Osteocyte (in vitro differentiated cells): ENCODE measurements around the gene CNTFR. TPM values are rescaled to one million over a fixed set of nuclear protein-coding genes. Genes with fewer than 3 reads are reported as not detected.

Experiments used
- DNase-seq: peaks from one replicate; pipeline ENCODE4 v3.0.0; 2021; ENCODE audit warnings: mixed read lengths; ENCODE audit not compliant: unreplicated experiment; ENCODE audit errors: extremely low spot score
- H3K27ac Mint-ChIP-seq: one replicate; pipeline ENCODE4 v1.8.0; 2021; ENCODE audit warnings: mild to moderate bottlenecking, mixed read lengths; ENCODE audit not compliant: unreplicated experiment
- H3K27me3 Mint-ChIP-seq: one replicate; pipeline ENCODE4 v1.8.0; 2021; ENCODE audit warnings: mixed read lengths; ENCODE audit not compliant: unreplicated experiment
- H3K36me3 Mint-ChIP-seq: one replicate; pipeline ENCODE4 v1.8.0; 2021; ENCODE audit warnings: mixed read lengths; ENCODE audit not compliant: unreplicated experiment
- H3K4me1 Mint-ChIP-seq: one replicate; pipeline ENCODE4 v1.8.0; 2021; ENCODE audit warnings: mixed read lengths; ENCODE audit not compliant: unreplicated experiment
- H3K4me3 Mint-ChIP-seq: one replicate; pipeline ENCODE4 v1.8.0; 2021; ENCODE audit warnings: mild to moderate bottlenecking, moderate library complexity, mixed read lengths; ENCODE audit not compliant: unreplicated experiment
- H3K9me3 Mint-ChIP-seq: one replicate; pipeline ENCODE4 v1.8.0; 2021; ENCODE audit warnings: mixed read lengths; ENCODE audit not compliant: unreplicated experiment
- total RNA-seq: library from RNA; stranded (reverse); gene quantifications from 2 replicates; pipeline ENCODE4 v1.2.1, GENCODE V29; 2021
- TF ChIP-seq, protein P1 (sequence below): fragments of 200-600 bp; sonication (generic); IDR thresholded peaks from 2 replicates; pipeline ENCODE4 v1.5.0; 2021; ENCODE audit warnings: antibody characterized with exemption, mild to moderate bottlenecking, moderate library complexity

CNTFR gene
- total RNA-seq, 1 donor from 2014 or later = not detected

DNA sequence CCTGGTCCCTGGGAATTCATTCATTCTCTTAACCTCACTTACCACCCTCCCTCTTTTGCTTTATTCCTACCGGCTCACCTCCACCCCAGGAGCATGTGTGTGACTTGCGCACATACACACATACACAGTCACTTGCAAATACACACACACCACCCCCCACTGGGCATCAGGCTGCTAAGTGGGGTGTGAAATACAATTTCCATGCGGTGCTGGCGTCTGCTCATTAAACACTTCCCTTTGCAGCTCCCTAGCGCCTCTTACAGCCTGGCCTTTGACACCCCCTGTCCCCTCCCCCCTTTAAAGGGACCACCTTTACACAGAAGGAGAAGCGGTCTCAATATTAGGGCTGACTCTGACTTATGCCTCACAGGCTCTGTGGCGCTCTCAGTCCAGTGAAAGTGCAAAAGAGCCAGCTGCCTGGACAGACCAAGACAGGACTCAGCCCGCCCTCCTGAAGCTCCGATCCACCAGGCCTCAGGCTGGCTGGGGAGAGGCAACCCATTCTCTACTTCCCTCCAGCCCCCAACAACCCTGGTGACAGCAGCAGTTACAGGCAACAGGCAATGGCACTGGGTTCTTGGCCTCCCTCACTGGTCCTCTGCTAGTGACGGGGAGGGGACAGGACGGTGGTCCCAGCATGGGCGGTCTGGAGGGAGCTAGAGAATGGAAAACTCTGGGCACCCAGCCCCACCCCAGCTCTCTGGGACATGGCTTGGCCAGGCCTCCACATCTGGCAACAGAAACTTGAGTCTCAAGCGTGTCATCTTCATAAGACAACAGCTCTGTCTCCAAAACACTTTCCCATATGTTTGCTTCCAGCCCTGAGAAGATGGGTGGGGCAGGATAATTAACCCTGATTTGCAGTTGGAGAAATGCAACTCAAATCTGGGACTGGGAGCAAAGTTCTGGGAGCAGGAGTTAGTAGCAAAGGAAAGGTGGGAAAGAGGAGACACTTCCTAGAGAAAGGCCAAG lies 78.7 kb downstream of the CNTFR start:
- Mint-ChIP-seq H3K27me3 (peaks cover 51% of the 10 kb centered on the region), H3K27ac (no peak overlapping the region), H3K4me1 (no peaks in the 10 kb centered on the region), H3K36me3 (no peaks in the 10 kb centered on the region), H3K4me3 (no peak overlapping the region), H3K9me3 (no peaks in the 10 kb centered on the region)
- no peak for DNase-seq
- TF ChIP-seq, protein P1, sequence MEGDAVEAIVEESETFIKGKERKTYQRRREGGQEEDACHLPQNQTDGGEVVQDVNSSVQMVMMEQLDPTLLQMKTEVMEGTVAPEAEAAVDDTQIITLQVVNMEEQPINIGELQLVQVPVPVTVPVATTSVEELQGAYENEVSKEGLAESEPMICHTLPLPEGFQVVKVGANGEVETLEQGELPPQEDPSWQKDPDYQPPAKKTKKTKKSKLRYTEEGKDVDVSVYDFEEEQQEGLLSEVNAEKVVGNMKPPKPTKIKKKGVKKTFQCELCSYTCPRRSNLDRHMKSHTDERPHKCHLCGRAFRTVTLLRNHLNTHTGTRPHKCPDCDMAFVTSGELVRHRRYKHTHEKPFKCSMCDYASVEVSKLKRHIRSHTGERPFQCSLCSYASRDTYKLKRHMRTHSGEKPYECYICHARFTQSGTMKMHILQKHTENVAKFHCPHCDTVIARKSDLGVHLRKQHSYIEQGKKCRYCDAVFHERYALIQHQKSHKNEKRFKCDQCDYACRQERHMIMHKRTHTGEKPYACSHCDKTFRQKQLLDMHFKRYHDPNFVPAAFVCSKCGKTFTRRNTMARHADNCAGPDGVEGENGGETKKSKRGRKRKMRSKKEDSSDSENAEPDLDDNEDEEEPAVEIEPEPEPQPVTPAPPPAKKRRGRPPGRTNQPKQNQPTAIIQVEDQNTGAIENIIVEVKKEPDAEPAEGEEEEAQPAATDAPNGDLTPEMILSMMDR = no peak

DNA sequence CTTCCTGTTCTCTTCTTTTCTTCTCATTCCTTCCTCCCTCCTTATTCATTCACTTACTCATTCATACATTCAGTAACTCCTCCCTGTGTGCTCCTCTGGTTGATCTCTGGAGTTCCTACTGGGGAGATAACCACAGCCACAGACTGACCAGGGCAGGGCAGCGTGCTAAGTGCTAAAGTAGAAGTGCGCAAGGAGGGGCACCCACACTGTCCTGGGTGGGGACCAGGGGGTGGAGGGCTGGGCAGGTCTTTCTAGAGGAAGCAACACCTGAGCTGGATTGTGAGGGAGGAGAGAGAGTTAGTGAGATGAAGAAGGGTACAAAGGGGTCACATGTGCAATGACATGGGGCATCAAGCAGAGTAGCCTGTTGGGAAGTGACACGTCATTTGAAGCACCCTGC lies 80.6 kb downstream of the CNTFR start:
- H3K36me3 Mint-ChIP-seq = no peaks in the 10 kb centered on the region
- TF ChIP-seq, protein P1 = no peak
- H3K4me3 Mint-ChIP-seq = no peak overlapping the region
- no peaks in the 10 kb centered on the region for H3K9me3 Mint-ChIP-seq
- peaks cover 53% of the 10 kb centered on the region for H3K27me3 Mint-ChIP-seq
- no peak for DNase-seq
- H3K27ac Mint-ChIP-seq = no peak overlapping the region
- no peaks in the 10 kb centered on the region for H3K4me1 Mint-ChIP-seq

DNA sequence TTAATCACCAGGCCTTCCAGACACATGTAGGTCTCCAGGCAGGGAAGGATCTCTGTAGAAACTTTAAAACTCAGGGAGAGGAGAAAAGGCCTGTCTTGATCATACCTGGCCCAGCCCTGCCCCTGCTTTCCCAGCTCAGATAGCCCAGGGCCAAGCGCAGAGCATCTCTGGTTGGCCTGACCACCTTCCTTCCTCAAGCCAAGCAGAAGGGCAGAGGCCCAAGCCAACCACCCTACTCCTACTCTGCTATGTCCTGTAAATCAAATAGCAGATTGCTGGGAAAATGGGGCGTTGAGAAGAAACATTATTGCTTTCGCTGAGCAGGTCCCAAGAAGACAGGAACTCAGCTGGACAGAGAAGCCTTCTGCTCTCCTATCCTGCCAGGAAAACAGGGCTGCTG lies 81.1 kb downstream of the CNTFR start:
- Mint-ChIP-seq H3K27ac (no peak overlapping the region), H3K27me3 (peaks cover 57% of the 10 kb centered on the region), H3K4me1 (no peaks in the 10 kb centered on the region), H3K36me3 (no peaks in the 10 kb centered on the region), H3K4me3 (no peak overlapping the region), H3K9me3 (no peaks in the 10 kb centered on the region)
- no peak for DNase-seq
- TF ChIP-seq, protein P1 = no peak

DNA sequence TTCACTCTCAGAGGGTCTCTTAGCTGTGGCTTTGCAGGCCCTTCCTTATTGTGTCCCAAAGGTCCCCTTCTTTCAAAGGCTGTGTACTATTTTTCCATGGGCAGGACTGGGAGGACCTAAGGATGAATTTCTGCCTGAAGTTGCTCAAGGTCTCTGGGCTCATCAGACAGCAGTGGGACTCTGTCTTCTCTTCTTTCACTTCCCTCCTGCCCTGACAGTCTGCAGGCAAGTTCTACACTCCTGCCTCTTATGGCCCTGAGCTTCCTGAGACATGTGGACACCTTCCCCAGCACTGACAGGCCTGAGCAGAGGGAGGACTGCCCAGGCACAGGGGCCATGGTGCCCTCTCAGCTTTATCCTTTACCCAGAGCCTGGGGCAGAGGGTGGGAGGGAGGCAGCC lies 81.6 kb downstream of the CNTFR start:
- TF ChIP-seq, protein P1 = no peak
- no peak overlapping the region for H3K27ac Mint-ChIP-seq
- no peaks in the 10 kb centered on the region for H3K36me3 Mint-ChIP-seq
- peaks cover 58% of the 10 kb centered on the region for H3K27me3 Mint-ChIP-seq
- H3K4me1 Mint-ChIP-seq = no peaks in the 10 kb centered on the region
- H3K9me3 Mint-ChIP-seq = no peaks in the 10 kb centered on the region
- DNase-seq = no peak
- no peak overlapping the region for H3K4me3 Mint-ChIP-seq

DNA sequence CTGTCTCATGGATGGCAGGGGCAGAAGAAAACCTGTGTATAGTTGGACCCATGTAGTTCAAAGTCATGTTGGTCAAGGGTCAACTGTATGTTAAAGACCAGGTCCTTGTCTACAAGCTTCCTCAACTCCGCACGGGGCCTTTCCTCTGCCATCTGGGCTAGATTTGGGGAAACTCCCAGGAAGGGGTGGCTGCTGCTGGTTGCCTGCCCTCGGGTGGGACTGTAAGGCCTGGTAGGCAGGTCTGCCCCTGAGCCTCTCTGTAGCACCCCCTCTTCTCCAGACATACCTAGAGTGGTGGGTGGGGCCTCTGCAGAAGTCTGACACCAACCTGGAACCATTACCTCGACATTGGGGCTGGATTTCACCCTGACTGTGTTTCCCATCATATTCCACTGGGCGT lies 82.0 kb downstream of the CNTFR start:
- no peaks in the 10 kb centered on the region for H3K36me3 Mint-ChIP-seq
- no peaks in the 10 kb centered on the region for H3K9me3 Mint-ChIP-seq
- no peak overlapping the region for H3K27ac Mint-ChIP-seq
- DNase-seq = no peak
- H3K4me3 Mint-ChIP-seq = no peak overlapping the region
- peaks cover 61% of the 10 kb centered on the region for H3K27me3 Mint-ChIP-seq
- no peaks in the 10 kb centered on the region for H3K4me1 Mint-ChIP-seq
- TF ChIP-seq, protein P1 = no peak
